Spleen (tissue), 11 donors: Measurements from ENCODE around the gene DCLK2. TPM values are rescaled to one million over a fixed set of nuclear protein-coding genes. Genes with fewer than 3 reads are reported as not detected.

Experiments
- DNase-seq: peaks from one replicate; pipeline ENCODE4 v3.0.0-alpha.2; 2020
- H3K27ac ChIP-seq, 8 donors: fragments of 200-600 bp; sonication (generic) in 7 of 8; 1 replicate in 4 of 8; 2 replicates in 4 of 8; pipeline versions ENCODE4 v1.5.0 to v1.8.0; 2016 to 2021; ENCODE audit warnings: inconsistent platforms in 4 of 8, mild to moderate bottlenecking in 4 of 8, moderate library complexity in 1 of 8
- H3K27me3 ChIP-seq, 7 donors: fragments of 200-600 bp; sonication (generic) in 6 of 7; replicated peaks in 1 of 7; 1 replicate in 4 of 7; 2 replicates in 3 of 7; pipeline versions ENCODE4 v1.5.0 to v1.8.0; 2016 to 2021; ENCODE audit warnings: inconsistent platforms in 3 of 7, mild to moderate bottlenecking in 1 of 7
- H3K36me3 ChIP-seq, 6 donors: fragments of 200-600 bp; sonication (generic) in 5 of 6; 1 replicate in 4 of 6; 2 replicates in 2 of 6; pipeline versions ENCODE4 v1.5.0 to v1.8.0; 2016 to 2021; ENCODE audit warnings: inconsistent platforms in 2 of 6
- H3K4me1 ChIP-seq, 6 donors: fragments of 200-600 bp; sonication (generic) in 5 of 6; 1 replicate in 3 of 6; 2 replicates in 3 of 6; pipeline versions ENCODE4 v1.5.0 to v1.8.0; 2016 to 2021; ENCODE audit warnings: inconsistent platforms in 3 of 6
- H3K4me3 ChIP-seq, 8 donors: fragments of 200-600 bp; sonication (generic) in 7 of 8; 1 replicate in 4 of 8; 2 replicates in 4 of 8; pipeline versions ENCODE4 v1.5.0 to v1.8.0; 2016 to 2021; ENCODE audit warnings: inconsistent platforms in 4 of 8, mild to moderate bottlenecking in 4 of 8, moderate library complexity in 2 of 8
- H3K9me3 ChIP-seq, 8 donors: fragments of 200-600 bp; sonication (generic) in 7 of 8; 1 replicate in 4 of 8; 2 replicates in 4 of 8; pipeline versions ENCODE4 v1.5.0 to v1.8.0; 2016 to 2021; ENCODE audit warnings: inconsistent platforms in 4 of 8
- POLR2A ChIP-seq, 3 donors: fragments of 450-650 bp; IDR thresholded peaks; one replicate each; pipeline ENCODE4 v1.5.1; 2017; ENCODE audit warnings: antibody characterized with exemption in 3 of 3, mild to moderate bottlenecking in 1 of 3
- POLR2AphosphoS5 ChIP-seq, 3 donors: sonication (generic); formaldehyde crosslinking; IDR thresholded peaks; one replicate each; pipeline ENCODE4 v1.5.1; 2017; ENCODE audit warnings: antibody characterized with exemption in 3 of 3
- WGBS, 5 donors: extraction: QIAGEN DNeasy Blood & Tissue Kit in 3 of 5; methylation state at CpG; one replicate each; pipeline versions ENCODE4 v1.1.5 to v1.1.7; 2013 to 2018; 5-methylcytosine and 5-hydroxymethylcytosine counted together
- intact Hi-C: fragments of 100-400 bp; cut with DNase I; formaldehyde crosslinking; loops from one replicate; pipeline ENCODE4 v1.15.0; 2023; ENCODE audit warnings: low total_unique reads
- polyA plus RNA-seq, 3 donors: library from polyadenylated mRNA; stranded (reverse); fragments of 200-250 nt; gene quantifications; one replicate each; pipeline ENCODE4 v1.2.1, GENCODE V29; 2013
- total RNA-seq, 7 donors: library from RNA; depleted of rRNA in 3 of 7; stranded (reverse); fragments of >200 nt in 3 of 7; fragmentation: NEBNext Ultra II Directional in 4 of 7; extraction: Animal tissue kit (Norgen Biotek cat#: 25700) in 4 of 7; gene quantifications; one replicate each; pipeline versions ENCODE4 v1.1.0 to v1.2.1, GENCODE V29; 2016 to 2021
- TF ChIP-seq, protein P1 (sequence below), 11 experiments: fragments of 200-600 bp in 7 of 11; fragments of 450-650 bp in 4 of 11; sonication (generic) in 4 of 11; IDR thresholded peaks in 8 of 11; conservative IDR thresholded peaks in 3 of 11; 1 replicate in 7 of 11; 2 replicates in 4 of 11; pipeline versions ENCODE4 v1.4.0 to v1.8.0; 2016 to 2021; ENCODE audit warnings: antibody characterized with exemption in 11 of 11, inconsistent platforms in 4 of 11, mild to moderate bottlenecking in 1 of 11
- donor health status: healthy with polysubstance abuse.
- donor health status: DM: no; HTN: no; CAD: no; lungs with moderate emphysema.
- donor health status: DM: no; HTN: no; CAD: no.
- donor health status: Bipolar disorder and iron deficiency.
- donor health status: healthy.
- donor health status: DM: no; HTN: no; CAD: no.
- donor health status: DM: yes; HTN: yes; CAD: no.

DCLK2 gene
- total and polyA plus RNA-seq, 10 donors: 0.53 to 6.1 (median 3.9) TPM

DNA sequence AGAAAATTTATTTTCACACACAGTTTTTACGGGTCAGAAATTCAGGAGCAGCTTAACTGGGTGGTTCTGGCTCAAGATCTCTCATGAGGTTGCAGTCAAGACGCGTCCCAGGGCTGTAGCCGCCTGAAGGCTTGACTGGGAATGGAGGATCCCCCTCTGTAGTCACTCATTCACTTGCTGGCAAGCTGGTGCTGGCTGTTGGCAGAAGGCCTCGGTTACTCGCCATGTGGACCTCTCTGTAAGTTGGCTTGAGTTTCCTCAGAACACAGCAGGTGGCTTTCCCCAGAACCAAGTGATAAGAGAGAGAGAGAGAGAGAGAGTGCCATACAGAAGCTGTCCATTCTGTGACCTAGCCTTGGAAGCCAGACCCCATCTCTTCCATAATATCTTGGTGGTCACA lies 132.8 kb downstream of the DCLK2 start:
- Histone ChIP-seq H3K27me3 (no peaks in the 10 kb centered on the region), H3K4me1 (no peaks in the 10 kb centered on the region), H3K36me3 (no peaks in the 10 kb centered on the region), H3K27ac (no peak overlapping the region), H3K9me3 (no peaks in the 10 kb centered on the region), H3K4me3 (no peak overlapping the region)
- DNase-seq: no peak
- intact Hi-C loops: no loop called here
- 87 to 97% (median 95%) methylated on average over 6 of the region's 6 CpGs for WGBS, 5 donors
- TF ChIP-seq, protein P1, sequence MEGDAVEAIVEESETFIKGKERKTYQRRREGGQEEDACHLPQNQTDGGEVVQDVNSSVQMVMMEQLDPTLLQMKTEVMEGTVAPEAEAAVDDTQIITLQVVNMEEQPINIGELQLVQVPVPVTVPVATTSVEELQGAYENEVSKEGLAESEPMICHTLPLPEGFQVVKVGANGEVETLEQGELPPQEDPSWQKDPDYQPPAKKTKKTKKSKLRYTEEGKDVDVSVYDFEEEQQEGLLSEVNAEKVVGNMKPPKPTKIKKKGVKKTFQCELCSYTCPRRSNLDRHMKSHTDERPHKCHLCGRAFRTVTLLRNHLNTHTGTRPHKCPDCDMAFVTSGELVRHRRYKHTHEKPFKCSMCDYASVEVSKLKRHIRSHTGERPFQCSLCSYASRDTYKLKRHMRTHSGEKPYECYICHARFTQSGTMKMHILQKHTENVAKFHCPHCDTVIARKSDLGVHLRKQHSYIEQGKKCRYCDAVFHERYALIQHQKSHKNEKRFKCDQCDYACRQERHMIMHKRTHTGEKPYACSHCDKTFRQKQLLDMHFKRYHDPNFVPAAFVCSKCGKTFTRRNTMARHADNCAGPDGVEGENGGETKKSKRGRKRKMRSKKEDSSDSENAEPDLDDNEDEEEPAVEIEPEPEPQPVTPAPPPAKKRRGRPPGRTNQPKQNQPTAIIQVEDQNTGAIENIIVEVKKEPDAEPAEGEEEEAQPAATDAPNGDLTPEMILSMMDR (IDR thresholded peaks at IDR 0.05 in 8 of 11, conservative IDR thresholded peaks at IDR 0.05 in 3 of 11): no peak
- no peak for TF ChIP-seq POLR2A (IDR thresholded peaks at IDR 0.05)
- TF ChIP-seq POLR2AphosphoS5 (IDR thresholded peaks at IDR 0.05): no peak

DNA sequence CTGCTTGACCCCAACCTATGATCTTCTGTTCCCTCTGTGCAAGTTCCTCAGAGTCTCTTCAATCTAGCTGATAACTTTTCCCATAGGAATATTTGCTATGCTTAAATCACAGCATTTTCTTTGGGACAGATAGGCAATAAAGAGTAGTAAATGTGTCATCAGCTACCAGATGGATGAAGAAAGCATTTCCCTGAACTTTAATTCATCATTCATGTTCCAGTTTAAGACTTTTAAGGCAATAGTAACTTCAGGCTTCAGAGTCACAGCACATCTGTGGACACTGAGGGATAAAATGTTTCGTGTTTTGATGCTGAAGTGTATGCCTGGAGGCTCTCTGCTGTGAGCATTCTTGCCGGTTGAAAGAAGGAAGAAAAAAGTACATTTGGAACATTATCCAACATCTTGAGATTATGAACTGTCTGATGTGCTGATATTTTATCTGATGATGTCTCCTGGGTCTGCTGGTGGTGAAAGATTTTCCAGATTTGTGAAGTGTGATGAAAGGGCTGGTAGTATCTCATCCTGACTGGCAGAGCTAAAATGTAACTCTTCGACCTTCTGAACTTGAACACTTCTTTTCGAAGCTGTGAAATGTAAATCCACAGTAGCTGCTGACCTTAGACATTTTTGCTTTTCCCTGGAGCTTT lies 133.7 kb downstream of the DCLK2 start:
- TF ChIP-seq POLR2AphosphoS5 (IDR thresholded peaks at IDR 0.05) (no peak), POLR2A (IDR thresholded peaks at IDR 0.05) (no peak)
- TF ChIP-seq, protein P1 (IDR thresholded peaks at IDR 0.05 in 8 of 11, conservative IDR thresholded peaks at IDR 0.05 in 3 of 11): no peak
- intact Hi-C loops: no loop called here
- 66 to 87% (median 79%) methylated on average over 4 of the region's 4 CpGs for WGBS, 5 donors

DNA sequence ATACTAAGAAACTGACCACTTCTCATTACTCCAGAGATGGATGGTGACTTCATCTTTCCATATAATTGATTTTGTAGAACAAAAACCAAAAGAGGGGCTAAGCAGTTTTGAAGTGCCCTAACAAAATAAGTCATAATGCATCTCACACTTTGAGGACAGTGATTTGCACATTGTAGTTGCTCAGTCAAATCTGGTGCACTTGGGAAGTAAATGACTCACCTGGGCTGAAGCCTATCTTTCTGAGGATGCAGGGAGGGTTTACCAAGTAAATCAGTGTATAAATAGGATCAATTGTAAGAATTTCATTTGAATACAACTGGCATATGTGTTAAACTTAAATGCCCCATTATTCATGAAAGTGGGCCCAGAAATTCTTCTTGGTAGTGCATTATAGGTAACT lies 134.2 kb downstream of the DCLK2 start:
- intact Hi-C loops: no loop called here

More for the DNA sequence above, 133.7 kb downstream of the DCLK2 start:
- no peak overlapping the region for H3K27ac ChIP-seq
- no peaks in the 10 kb centered on the region for H3K9me3 ChIP-seq
- peaks cover 0 to 7% (median 0%) of the 10 kb centered on the region in 7 donors for H3K27me3 ChIP-seq
- H3K4me1 ChIP-seq: no peaks in the 10 kb centered on the region
- no peak overlapping the region for H3K4me3 ChIP-seq
- no peak for DNase-seq
- no peaks in the 10 kb centered on the region for H3K36me3 ChIP-seq

DNA sequence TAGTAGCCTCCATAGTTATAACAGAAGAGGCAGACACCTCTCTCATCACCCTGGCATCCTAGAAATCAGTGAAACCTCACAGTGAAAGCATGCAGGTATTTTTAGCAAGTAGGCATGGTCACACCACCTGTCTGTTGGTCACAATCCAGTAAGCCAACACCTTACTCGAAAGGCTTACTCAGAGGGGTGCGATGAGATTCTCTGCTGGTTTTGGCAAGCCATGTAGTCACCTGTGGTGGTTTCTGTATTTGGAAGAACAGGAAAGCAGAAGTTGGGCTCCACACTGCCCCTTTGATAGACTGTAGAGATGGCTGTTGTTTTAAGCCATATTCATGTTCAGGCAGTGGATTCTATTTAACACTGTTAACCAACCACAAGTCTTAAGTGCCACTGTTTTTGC lies 134.7 kb downstream of the DCLK2 start:
- 36 to 49% (median 44%) methylated on average over 2 of the region's 2 CpGs for WGBS, 5 donors
- DNase-seq: no peak
- Histone ChIP-seq H3K36me3 (no peaks in the 10 kb centered on the region), H3K4me1 (peaks cover 0 to 7% (median 0%) of the 10 kb centered on the region in 6 donors), H3K4me3 (no peak overlapping the region), H3K27ac (no peak overlapping the region), H3K9me3 (no peaks in the 10 kb centered on the region), H3K27me3 (peaks cover 0 to 7% (median 0%) of the 10 kb centered on the region in 7 donors)
- intact Hi-C loops: no loop called here
- TF ChIP-seq POLR2A (IDR thresholded peaks at IDR 0.05) (no peak), POLR2AphosphoS5 (IDR thresholded peaks at IDR 0.05) (no peak)
- TF ChIP-seq, protein P1 (IDR thresholded peaks at IDR 0.05 in 8 of 11, conservative IDR thresholded peaks at IDR 0.05 in 3 of 11): no peak

More for the DNA sequence above, 134.2 kb downstream of the DCLK2 start:
- Histone ChIP-seq H3K36me3 (no peaks in the 10 kb centered on the region), H3K4me3 (no peak overlapping the region), H3K9me3 (no peaks in the 10 kb centered on the region), H3K4me1 (peaks cover 0 to 4% (median 0%) of the 10 kb centered on the region in 6 donors), H3K27me3 (peaks cover 0 to 7% (median 0%) of the 10 kb centered on the region in 7 donors), H3K27ac (no peak overlapping the region)
- no peak for DNase-seq
- TF ChIP-seq, protein P1 (IDR thresholded peaks at IDR 0.05 in 8 of 11, conservative IDR thresholded peaks at IDR 0.05 in 3 of 11): no peak
- TF ChIP-seq POLR2AphosphoS5 (IDR thresholded peaks at IDR 0.05) (no peak), POLR2A (IDR thresholded peaks at IDR 0.05) (no peak)
